H1 (cell line): ENCODE measurements around the gene SLCO4A1. TPM values are rescaled to one million over a fixed set of nuclear protein-coding genes. Genes with fewer than 3 reads are reported as not detected.

Experiments
- CTCF ChIA-PET: fragments of 300-600 bp; sonication (Branson Sonifier 250); formaldehyde crosslinking; loops from one replicate; lab custom pipeline; 2021; ENCODE audit not compliant: partially characterized antibody; lab: Charles Lee
- POLR2A ChIA-PET: fragments of 300-600 bp; sonication (Branson Sonifier 250); formaldehyde crosslinking; loops from one replicate; lab custom pipeline; 2021; ENCODE audit warnings: inconsistent platforms; ENCODE audit not compliant: partially characterized antibody; lab: Charles Lee
- DNase-seq, 2 experiments: peaks; one replicate each; pipeline versions ENCODE4 v3.0.0 to v3.0.0-alpha.2; 2010 to 2022; ENCODE audit warnings: low spot score in 2 of 2, low read depth in 1 of 2, mixed read lengths in 1 of 2
- FAIRE-seq: peaks from 2 replicates; lab custom pipeline; 2011; peaks lifted over from hg19 to GRCh38; lab: Jason Lieb, UNC
- H2AFZ ChIP-seq: 2 replicates; pipeline ENCODE4 v1.8.1; 2012; ENCODE audit warnings: low read length, inconsistent platforms
- H2AK5ac ChIP-seq: 2 replicates; pipeline ENCODE4 v1.6.1; 2013; ENCODE audit warnings: low read depth, low read length
- H2BK120ac ChIP-seq: replicated peaks from 2 replicates; pipeline ENCODE3; 2013; ENCODE audit warnings: low read depth, low read length, inconsistent platforms
- H2BK12ac ChIP-seq: 2 replicates; pipeline ENCODE4 v1.6.1; 2013; ENCODE audit warnings: low read depth, low read length
- H2BK15ac ChIP-seq: 2 replicates; pipeline ENCODE4 v1.6.1; 2013; ENCODE audit warnings: low read length
- H2BK20ac ChIP-seq: 2 replicates; pipeline ENCODE4 v1.6.1; 2013; ENCODE audit warnings: low read length
- H2BK5ac ChIP-seq: 2 replicates; pipeline ENCODE4 v1.6.1; 2013; ENCODE audit warnings: low read depth, low read length
- H3K14ac ChIP-seq: 2 replicates; pipeline ENCODE4 v1.6.1; 2013; ENCODE audit warnings: inconsistent platforms; ENCODE audit not compliant: insufficient read length
- H3K18ac ChIP-seq: 2 replicates; pipeline ENCODE4 v1.6.1; 2013; ENCODE audit warnings: low read length; ENCODE audit errors: extremely low read depth
- H3K23ac ChIP-seq: 2 replicates; pipeline ENCODE4 v1.6.1; 2013; ENCODE audit warnings: inconsistent platforms; ENCODE audit not compliant: insufficient read length
- H3K23me2 ChIP-seq: 2 replicates; pipeline ENCODE4 v1.6.1; 2013; ENCODE audit warnings: low read depth, low read length
- H3K27ac ChIP-seq: 2 replicates; pipeline ENCODE4 v1.6.1; 2011; ENCODE audit warnings: low read depth, low read length, inconsistent platforms
- H3K27me3 ChIP-seq, 4 experiments: replicated peaks in 1 of 4; 1 replicate in 1 of 4; 2 replicates in 3 of 4; pipeline versions ENCODE4 v1.6.1 to v1.8.1; 2011 to 2013; ENCODE audit warnings: low read length in 3 of 4, mild to moderate bottlenecking in 3 of 4, inconsistent platforms in 2 of 4, mixed read lengths in 2 of 4, moderate library complexity in 1 of 4; ENCODE audit not compliant: control insufficient read depth in 3 of 4, insufficient read depth in 3 of 4; ENCODE audit errors: extremely low read depth in 1 of 4
- H3K36me3 ChIP-seq, 4 experiments: 2 replicates each; pipeline versions ENCODE4 v1.6.1 to v1.8.1; 2011 to 2013; ENCODE audit warnings: mild to moderate bottlenecking in 4 of 4, low read length in 3 of 4, moderate library complexity in 2 of 4, control low read depth in 1 of 4, inconsistent platforms in 1 of 4; ENCODE audit not compliant: insufficient read depth in 4 of 4, control insufficient read depth in 2 of 4
- H3K4ac ChIP-seq: replicated peaks from 2 replicates; pipeline ENCODE3; 2013; ENCODE audit warnings: low read length, low read depth, mixed read lengths, inconsistent platforms; ENCODE audit not compliant: insufficient read length
- H3K4me1 ChIP-seq, 4 experiments: replicated peaks in 1 of 4; 1 replicate in 1 of 4; 2 replicates in 3 of 4; pipeline versions ENCODE4 v1.6.1 to v1.8.1; 2011 to 2013; ENCODE audit warnings: low read length in 3 of 4, inconsistent platforms in 2 of 4, mixed read lengths in 1 of 4; ENCODE audit not compliant: insufficient read depth in 4 of 4, control insufficient read depth in 3 of 4
- H3K4me2 ChIP-seq, 2 experiments: 2 replicates each; pipeline versions ENCODE4 v1.6.1 to v1.8.1; 2011 to 2013; ENCODE audit warnings: low read depth in 2 of 2, low read length in 2 of 2, control low read depth in 1 of 2, inconsistent platforms in 1 of 2, mild to moderate bottlenecking in 1 of 2; ENCODE audit not compliant: insufficient read depth in 1 of 2
- H3K4me3 ChIP-seq, 4 experiments: fragments of 200-600, 300-600 bp in 1 of 4; sonication (generic), shearing (Covaris generic), sonication (Bioruptor Twin) in 1 of 4; 2 replicates each; pipeline versions ENCODE4 v1.5.1 to v1.8.1; 2011 to 2016; ENCODE audit warnings: low read length in 4 of 4, low read depth in 3 of 4, control low read depth in 2 of 4, inconsistent platforms in 2 of 4, mild to moderate bottlenecking in 2 of 4, mixed read lengths in 1 of 4, moderate library complexity in 1 of 4; ENCODE audit not compliant: insufficient read depth in 2 of 4; ENCODE audit errors: extremely low read depth in 1 of 4
- H3K56ac ChIP-seq: replicated peaks from 2 replicates; pipeline ENCODE3; 2013; ENCODE audit warnings: low read depth, mild to moderate bottlenecking, mixed read lengths, low read length, inconsistent platforms; ENCODE audit not compliant: insufficient read length
- H3K79me1 ChIP-seq: 2 replicates; pipeline ENCODE4 v1.6.1; 2013; ENCODE audit warnings: low read depth, low read length, control low read depth
- H3K79me2 ChIP-seq, 2 experiments: 2 replicates each; pipeline versions ENCODE4 v1.6.1 to v1.8.1; 2012 to 2013; ENCODE audit warnings: low read length in 2 of 2, mild to moderate bottlenecking in 2 of 2, inconsistent platforms in 1 of 2; ENCODE audit not compliant: insufficient read depth in 2 of 2, control insufficient read depth in 1 of 2
- H3K9ac ChIP-seq, 4 experiments: replicated peaks in 1 of 4; 1 replicate in 1 of 4; 2 replicates in 3 of 4; pipeline versions ENCODE4 v1.6.1 to v1.8.1; 2011 to 2013; ENCODE audit warnings: low read depth in 3 of 4, low read length in 3 of 4, control low read depth in 2 of 4, mild to moderate bottlenecking in 2 of 4, moderate library complexity in 2 of 4, inconsistent platforms in 1 of 4; ENCODE audit errors: extremely low read depth in 1 of 4
- H3K9me3 ChIP-seq, 2 experiments: 2 replicates each; pipeline versions ENCODE4 v1.6.1 to v1.8.1; 2012 to 2013; ENCODE audit warnings: mild to moderate bottlenecking in 2 of 2, moderate library complexity in 2 of 2, control low read depth in 1 of 2, inconsistent platforms in 1 of 2, low read depth in 1 of 2, low read length in 1 of 2, mixed read lengths in 1 of 2; ENCODE audit not compliant: insufficient read depth in 2 of 2
- H4K20me1 ChIP-seq, 2 experiments: replicated peaks in 1 of 2; 2 replicates each; pipeline versions ENCODE3 to v1.8.1; 2011 to 2013; ENCODE audit warnings: inconsistent platforms in 2 of 2, low read length in 2 of 2, mild to moderate bottlenecking in 1 of 2; ENCODE audit not compliant: insufficient read depth in 2 of 2, control insufficient read depth in 1 of 2
- H4K5ac ChIP-seq: 2 replicates; pipeline ENCODE4 v1.6.1; 2013; ENCODE audit warnings: low read length, low read depth, mixed read lengths, inconsistent platforms; ENCODE audit not compliant: insufficient read length
- H4K8ac ChIP-seq: 2 replicates; pipeline ENCODE4 v1.8.0; 2013; ENCODE audit warnings: mild to moderate bottlenecking, moderate library complexity, low read length, inconsistent platforms; ENCODE audit not compliant: insufficient read depth; ENCODE audit errors: extremely low read depth
- H4K91ac ChIP-seq: replicated peaks from 2 replicates; pipeline ENCODE3; 2013; ENCODE audit warnings: low read length, mixed read lengths, inconsistent platforms; ENCODE audit not compliant: insufficient read length
- BCL11A ChIP-seq, 2 experiments: IDR thresholded peaks; one replicate each; pipeline ENCODE4 v1.6.1; 2011; ENCODE audit warnings: low read depth in 2 of 2, low read length in 2 of 2, mild to moderate bottlenecking in 2 of 2
- CHD2 ChIP-seq: IDR thresholded peaks from 2 replicates; pipeline ENCODE4 v1.6.1; 2012; ENCODE audit warnings: low read length, improper control_type of control experiment
- CREB1 ChIP-seq: IDR thresholded peaks from 2 replicates; pipeline ENCODE4 v1.6.1; 2012; ENCODE audit warnings: inconsistent platforms
- GABPA ChIP-seq: IDR thresholded peaks from 2 replicates; pipeline ENCODE4 v1.6.1; 2011; ENCODE audit warnings: mild to moderate bottlenecking, low read length, moderate library complexity, borderline replicate concordance; ENCODE audit not compliant: insufficient read depth
- JUND ChIP-seq: IDR thresholded peaks from 2 replicates; pipeline ENCODE4 v1.6.1; 2011; ENCODE audit warnings: mild to moderate bottlenecking, improper control_type of control experiment, low read length
- KDM5A ChIP-seq: fragments of 200-600 bp; IDR thresholded peaks from 2 replicates; pipeline ENCODE4 v1.7.1; 2012; ENCODE audit warnings: mild to moderate bottlenecking, low read length, inconsistent platforms, mixed read lengths
- POLR2AphosphoS5 ChIP-seq: IDR thresholded peaks from 2 replicates; pipeline ENCODE4 v1.6.1; 2011; ENCODE audit warnings: low read depth, low read length
- SAP30 ChIP-seq: fragments of 300-600 bp; sonication (generic); IDR thresholded peaks from 2 replicates; pipeline ENCODE4 v1.7.1; 2012; ENCODE audit warnings: low read length, moderate library complexity, mild to moderate bottlenecking, inconsistent platforms; ENCODE audit not compliant: insufficient read depth, insufficient replicate concordance
- SP2 ChIP-seq: IDR thresholded peaks from 2 replicates; pipeline ENCODE4 v1.6.1; 2012; ENCODE audit warnings: mild to moderate bottlenecking, low read length, inconsistent platforms
- YY1 ChIP-seq: IDR thresholded peaks from 2 replicates; pipeline ENCODE4 v1.6.1; 2011; ENCODE audit warnings: low read depth, mild to moderate bottlenecking, low read length
- WGBS, 2 experiments: shearing (Covaris generic) in 1 of 2; methylation state at CpG; one replicate each; pipeline versions ENCODE4 v1.1.6 to v1.1.7; 2013 to 2015; ENCODE audit warnings: low lambda C conversion rate in 2 of 2, mixed read lengths in 2 of 2, inconsistent platforms in 1 of 2, low coverage in 1 of 2, missing lambda C conversion rate in 1 of 2; ENCODE audit not compliant: insufficient replicate concordance in 2 of 2, insufficient coverage in 1 of 2, insufficient read length in 1 of 2; ENCODE audit errors: extremely low coverage in 1 of 2, missing lambda C conversion rate in 1 of 2; 5-methylcytosine and 5-hydroxymethylcytosine counted together
- polyA plus RNA-seq, 7 experiments: library from polyadenylated mRNA; depleted of rRNA in 3 of 7; stranded (reverse) in 5 of 7; unstranded in 2 of 7; fragments of >200 nt in 5 of 7; fragments of 200-250 nt in 2 of 7; gene quantifications; 1 replicate in 5 of 7; 2 replicates in 1 of 7; 4 replicates in 1 of 7; pipeline versions ENCODE4 v1.2.1 to v1.2.3, GENCODE V29; 2011 to 2013; ENCODE audit warnings: missing spikeins in 2 of 7, mixed read lengths in 2 of 7
- total RNA-seq: library from RNA; stranded (reverse); fragmentation: NEBNext Ultra II Directional; extraction: Animal tissue kit (Norgen Biotek cat#: 25700); gene quantifications from 2 replicates; pipeline ENCODE4 v1.2.1, GENCODE V29; 2021
- TF ChIP-seq, protein P1 (sequence below): IDR thresholded peaks from 2 replicates; pipeline ENCODE4 v1.6.1; 2012; ENCODE audit warnings: inconsistent platforms

The SLCO4A1 gene
- total and polyA plus RNA-seq, 2 of the 8 experiments (the other 6 are each of a cell fraction or from before 2014, with no cell fraction given) = 10.5 to 18.5 TPM

DNA sequence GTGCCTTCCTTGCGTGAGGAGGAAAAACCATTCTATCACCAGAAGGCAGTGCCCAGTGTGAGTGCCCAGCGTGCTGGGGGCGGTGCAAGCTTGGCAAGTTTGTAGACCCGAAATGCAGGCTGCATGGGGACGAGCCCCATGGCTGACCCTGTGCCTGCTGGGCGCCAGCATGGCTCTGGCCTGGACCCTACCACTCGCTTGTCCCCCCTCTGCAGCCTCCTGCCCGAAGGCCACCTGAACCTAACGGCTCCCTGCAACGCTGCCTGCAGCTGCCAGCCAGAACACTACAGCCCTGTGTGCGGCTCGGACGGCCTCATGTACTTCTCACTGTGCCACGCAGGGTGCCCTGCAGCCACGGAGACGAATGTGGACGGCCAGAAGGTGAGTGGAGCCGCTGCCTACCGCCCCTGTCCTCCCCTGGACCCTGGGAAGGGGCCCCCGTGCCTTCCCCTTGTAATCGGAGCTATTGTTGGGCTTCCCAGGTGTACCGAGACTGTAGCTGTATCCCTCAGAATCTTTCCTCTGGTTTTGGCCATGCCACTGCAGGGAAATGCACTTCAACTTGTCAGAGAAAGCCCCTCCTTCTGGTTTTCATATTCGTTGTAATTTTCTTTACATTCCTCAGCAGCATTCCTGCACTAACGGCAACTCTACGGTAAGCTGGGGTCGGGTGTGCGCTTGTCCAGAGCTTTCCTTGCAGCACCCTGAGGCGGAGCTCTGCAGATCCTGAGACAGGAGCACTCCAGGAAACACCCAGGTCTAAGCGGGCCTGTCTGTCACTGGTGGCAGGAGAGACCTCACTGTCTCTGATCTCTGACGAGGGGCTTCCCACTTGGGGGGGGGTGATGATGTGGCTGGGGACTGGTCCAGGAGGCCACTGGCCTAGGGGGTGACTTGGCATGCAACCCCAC is 25.5 kb downstream of the SLCO4A1 start:
- POLR2A ChIA-PET = no interaction called here
- DNase-seq (no peak), FAIRE-seq (no peak)
- no peak overlapping the region for H3K4ac ChIP-seq
- no peak overlapping the region for H3K9ac ChIP-seq
- no peak overlapping the region for H3K4me2 ChIP-seq
- H3K56ac ChIP-seq = no peak overlapping the region
- no peak overlapping the region for H4K91ac ChIP-seq
- H4K20me1 ChIP-seq = peaks cover 2 to 8% of the 10 kb centered on the region in 2 experiments
- H4K5ac ChIP-seq = no peak overlapping the region
- H3K4me3 ChIP-seq = no peak overlapping the region
- H4K8ac ChIP-seq = no peak overlapping the region; the same call in 1 of the 2 replicates
- no peak overlapping the region for H3K14ac ChIP-seq
- H3K79me2 ChIP-seq = no peaks in the 10 kb centered on the region
- H2BK5ac ChIP-seq = no peak overlapping the region
- H3K36me3 ChIP-seq = peaks cover 0 to 2% (median 0%) of the 10 kb centered on the region in 4 experiments; a peak in 1 of 8 replicates
- H3K27ac ChIP-seq = no peak overlapping the region
- H2BK15ac ChIP-seq = no peak overlapping the region
- H3K9me3 ChIP-seq = no peaks in the 10 kb centered on the region
- no peak for TF ChIP-seq BCL11A (IDR thresholded peaks at IDR 0.05; ENCODE audit: low read depth in 2 of 2, low read length in 2 of 2)
- TF ChIP-seq POLR2AphosphoS5 = no peak
- no peak for TF ChIP-seq GABPA
- TF ChIP-seq SP2 = no peak
- TF ChIP-seq, protein P1, sequence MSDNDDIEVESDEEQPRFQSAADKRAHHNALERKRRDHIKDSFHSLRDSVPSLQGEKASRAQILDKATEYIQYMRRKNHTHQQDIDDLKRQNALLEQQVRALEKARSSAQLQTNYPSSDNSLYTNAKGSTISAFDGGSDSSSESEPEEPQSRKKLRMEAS = no peak
- TF ChIP-seq KDM5A = no peak
- no peak for TF ChIP-seq YY1
- no peak for TF ChIP-seq CREB1
- no peak for TF ChIP-seq SAP30
- TF ChIP-seq CHD2 = no peak
- TF ChIP-seq JUND = no peak
- H2BK12ac ChIP-seq = no peak overlapping the region
- H3K18ac ChIP-seq = no peak overlapping the region
- no peak overlapping the region for H2AFZ ChIP-seq
- no peak overlapping the region for H2AK5ac ChIP-seq
- no peak overlapping the region for H2BK20ac ChIP-seq
- no peaks in the 10 kb centered on the region for H3K79me1 ChIP-seq
- CTCF ChIA-PET = interaction anchor here (0.7 to 7.0 kb wide), 25 partner anchors 12 to 885 kb away, joined by 3 to 65 read pairs (median 3); partner anchors contain the start of gene NTSR1
- H2BK120ac ChIP-seq = no peak overlapping the region
- no peaks in the 10 kb centered on the region for H3K23me2 ChIP-seq
- H3K27me3 ChIP-seq = no peaks in the 10 kb centered on the region; a peak in 1 of 7 replicates
- H3K4me1 ChIP-seq = no peaks in the 10 kb centered on the region
- 88% methylated on average over 29 of the region's 30 CpGs; no CpG with 5 or more reads in 1 of the 2 experiments for WGBS, 2 experiments
- no peak overlapping the region for H3K23ac ChIP-seq
